Measurements from ENCODE around the gene ZFPL1. TPM values are rescaled to one million over a fixed set of nuclear protein-coding genes. Genes with fewer than 3 reads are reported as not detected.

Gene ZFPL1
- total and polyA plus RNA-seq, 9 of the 15 experiments (the other 6 are each of a cell fraction or from before 2014, with no cell fraction given): 3.7 to 37.5 (median 22.7) TPM

DNA sequence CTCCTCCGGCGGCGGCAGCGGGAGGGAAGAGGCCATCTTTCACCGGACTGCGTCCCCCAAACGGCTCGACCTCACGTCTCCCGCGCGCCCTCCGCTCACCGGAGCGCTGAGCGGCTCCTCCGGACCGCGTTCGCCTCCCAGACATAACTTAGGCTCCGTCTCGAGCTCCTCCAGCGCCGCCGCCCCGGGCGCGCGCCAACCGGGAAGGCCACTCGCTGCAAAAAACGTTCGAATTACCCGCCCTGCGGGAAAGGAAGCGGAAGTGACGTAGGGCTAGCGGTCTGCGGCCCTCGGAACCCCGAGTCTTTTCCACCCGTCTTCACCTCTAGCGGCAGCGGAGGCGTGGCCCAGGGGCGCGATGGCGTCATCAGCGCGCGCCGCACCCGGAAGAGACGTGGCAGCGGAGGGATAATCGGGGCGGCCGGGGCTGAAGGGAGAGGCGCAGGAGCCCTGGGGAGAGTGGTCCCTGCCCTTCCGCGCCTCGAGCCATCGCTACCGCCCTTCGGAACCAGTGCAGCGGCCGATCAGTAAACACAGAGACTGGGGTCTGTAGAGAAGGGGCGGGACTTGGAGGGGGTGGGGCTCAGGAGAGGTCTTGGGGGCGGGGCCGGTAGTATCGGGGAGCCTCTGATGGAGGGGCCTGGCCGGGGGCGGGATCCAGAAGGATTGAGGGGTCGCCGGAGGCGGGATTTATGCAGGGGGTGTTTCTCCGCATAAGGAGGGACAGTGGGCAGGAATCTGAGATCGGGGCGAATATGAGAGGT lies at the start of gene ZFPL1, which contains the start of gene CDCA5 (continued):
- TF ChIP-seq, protein P1, sequence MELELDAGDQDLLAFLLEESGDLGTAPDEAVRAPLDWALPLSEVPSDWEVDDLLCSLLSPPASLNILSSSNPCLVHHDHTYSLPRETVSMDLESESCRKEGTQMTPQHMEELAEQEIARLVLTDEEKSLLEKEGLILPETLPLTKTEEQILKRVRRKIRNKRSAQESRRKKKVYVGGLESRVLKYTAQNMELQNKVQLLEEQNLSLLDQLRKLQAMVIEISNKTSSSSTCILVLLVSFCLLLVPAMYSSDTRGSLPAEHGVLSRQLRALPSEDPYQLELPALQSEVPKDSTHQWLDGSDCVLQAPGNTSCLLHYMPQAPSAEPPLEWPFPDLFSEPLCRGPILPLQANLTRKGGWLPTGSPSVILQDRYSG (tag; conservative IDR thresholded peaks at IDR 0.05; ENCODE audit: low read depth): no peak
- TF ChIP-seq JUND (IDR thresholded peaks at IDR 0.05; ENCODE audit: borderline replicate concordance, low read depth, low read length): peak; percentile 87
- TF ChIP-seq JUND (tag; IDR thresholded peaks at IDR 0.05; ENCODE audit: borderline replicate concordance, low read depth, low read length): peak; percentile 54; the same call in 1 of the 3 replicates
- peak; percentile 54; the same call in 1 of the 2 replicates for TF ChIP-seq ZNF263 (CRISPR knock-in tag; IDR thresholded peaks at IDR 0.05; ENCODE audit: borderline replicate concordance)
- peak; percentile 20; the same call in 1 of the 2 replicates for TF ChIP-seq SMAD3 (CRISPR knock-in tag; conservative IDR thresholded peaks at IDR 0.05)
- TF ChIP-seq ELF2 (CRISPR knock-in tag; IDR thresholded peaks at IDR 0.05): peak; percentile 99
- TF ChIP-seq, protein P2, sequence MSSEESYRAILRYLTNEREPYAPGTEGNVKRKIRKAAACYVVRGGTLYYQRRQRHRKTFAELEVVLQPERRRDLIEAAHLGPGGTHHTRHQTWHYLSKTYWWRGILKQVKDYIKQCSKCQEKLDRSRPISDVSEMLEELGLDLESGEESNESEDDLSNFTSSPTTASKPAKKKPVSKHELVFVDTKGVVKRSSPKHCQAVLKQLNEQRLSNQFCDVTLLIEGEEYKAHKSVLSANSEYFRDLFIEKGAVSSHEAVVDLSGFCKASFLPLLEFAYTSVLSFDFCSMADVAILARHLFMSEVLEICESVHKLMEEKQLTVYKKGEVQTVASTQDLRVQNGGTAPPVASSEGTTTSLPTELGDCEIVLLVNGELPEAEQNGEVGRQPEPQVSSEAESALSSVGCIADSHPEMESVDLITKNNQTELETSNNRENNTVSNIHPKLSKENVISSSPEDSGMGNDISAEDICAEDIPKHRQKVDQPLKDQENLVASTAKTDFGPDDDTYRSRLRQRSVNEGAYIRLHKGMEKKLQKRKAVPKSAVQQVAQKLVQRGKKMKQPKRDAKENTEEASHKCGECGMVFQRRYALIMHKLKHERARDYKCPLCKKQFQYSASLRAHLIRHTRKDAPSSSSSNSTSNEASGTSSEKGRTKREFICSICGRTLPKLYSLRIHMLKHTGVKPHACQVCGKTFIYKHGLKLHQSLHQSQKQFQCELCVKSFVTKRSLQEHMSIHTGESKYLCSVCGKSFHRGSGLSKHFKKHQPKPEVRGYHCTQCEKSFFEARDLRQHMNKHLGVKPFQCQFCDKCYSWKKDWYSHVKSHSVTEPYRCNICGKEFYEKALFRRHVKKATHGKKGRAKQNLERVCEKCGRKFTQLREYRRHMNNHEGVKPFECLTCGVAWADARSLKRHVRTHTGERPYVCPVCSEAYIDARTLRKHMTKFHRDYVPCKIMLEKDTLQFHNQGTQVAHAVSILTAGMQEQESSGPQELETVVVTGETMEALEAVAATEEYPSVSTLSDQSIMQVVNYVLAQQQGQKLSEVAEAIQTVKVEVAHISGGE (CRISPR knock-in tag; IDR thresholded peaks at IDR 0.05): peak; percentile 74 to 96 (median 87); a peak in 5 of 6 replicates
- TF ChIP-seq, protein P3, sequence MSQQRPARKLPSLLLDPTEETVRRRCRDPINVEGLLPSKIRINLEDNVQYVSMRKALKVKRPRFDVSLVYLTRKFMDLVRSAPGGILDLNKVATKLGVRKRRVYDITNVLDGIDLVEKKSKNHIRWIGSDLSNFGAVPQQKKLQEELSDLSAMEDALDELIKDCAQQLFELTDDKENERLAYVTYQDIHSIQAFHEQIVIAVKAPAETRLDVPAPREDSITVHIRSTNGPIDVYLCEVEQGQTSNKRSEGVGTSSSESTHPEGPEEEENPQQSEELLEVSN (IDR thresholded peaks at IDR 0.05; ENCODE audit: borderline replicate concordance in 1 of 2, extremely low read depth in 1 of 2, insufficient read depth in 1 of 2, insufficient read length in 1 of 2, low read depth in 1 of 2, low read length in 1 of 2, poor library complexity in 1 of 2, severe bottlenecking in 1 of 2): peak in 1 of 2 experiments; percentile 43
- TF ChIP-seq NR4A1 (CRISPR knock-in tag; IDR thresholded peaks at IDR 0.05): no peak
- TF ChIP-seq NR4A1 (tag; IDR thresholded peaks at IDR 0.05): no peak
- TF ChIP-seq ZNF324 (CRISPR knock-in tag; IDR thresholded peaks at IDR 0.05): no peak
- TF ChIP-seq RCOR1 (IDR thresholded peaks at IDR 0.05; ENCODE audit: borderline replicate concordance in 1 of 2, low read depth in 2 of 2, low read length in 2 of 2): peak in 1 of 2 experiments; percentile 28; a peak in 1 of 4 replicates
- TF ChIP-seq ZEB2 (IDR thresholded peaks at IDR 0.05): no peak
- TF ChIP-seq NR2F6 (CRISPR knock-in tag; IDR thresholded peaks at IDR 0.05): no peak
- TF ChIP-seq ZNF780A (CRISPR knock-in tag; IDR thresholded peaks at IDR 0.05): no peak
- TF ChIP-seq, protein P4, sequence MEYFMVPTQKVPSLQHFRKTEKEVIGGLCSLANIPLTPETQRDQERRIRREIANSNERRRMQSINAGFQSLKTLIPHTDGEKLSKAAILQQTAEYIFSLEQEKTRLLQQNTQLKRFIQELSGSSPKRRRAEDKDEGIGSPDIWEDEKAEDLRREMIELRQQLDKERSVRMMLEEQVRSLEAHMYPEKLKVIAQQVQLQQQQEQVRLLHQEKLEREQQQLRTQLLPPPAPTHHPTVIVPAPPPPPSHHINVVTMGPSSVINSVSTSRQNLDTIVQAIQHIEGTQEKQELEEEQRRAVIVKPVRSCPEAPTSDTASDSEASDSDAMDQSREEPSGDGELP (CRISPR knock-in tag; IDR thresholded peaks at IDR 0.05; ENCODE audit: borderline replicate concordance): peak; percentile 86
- TF ChIP-seq, protein P5, sequence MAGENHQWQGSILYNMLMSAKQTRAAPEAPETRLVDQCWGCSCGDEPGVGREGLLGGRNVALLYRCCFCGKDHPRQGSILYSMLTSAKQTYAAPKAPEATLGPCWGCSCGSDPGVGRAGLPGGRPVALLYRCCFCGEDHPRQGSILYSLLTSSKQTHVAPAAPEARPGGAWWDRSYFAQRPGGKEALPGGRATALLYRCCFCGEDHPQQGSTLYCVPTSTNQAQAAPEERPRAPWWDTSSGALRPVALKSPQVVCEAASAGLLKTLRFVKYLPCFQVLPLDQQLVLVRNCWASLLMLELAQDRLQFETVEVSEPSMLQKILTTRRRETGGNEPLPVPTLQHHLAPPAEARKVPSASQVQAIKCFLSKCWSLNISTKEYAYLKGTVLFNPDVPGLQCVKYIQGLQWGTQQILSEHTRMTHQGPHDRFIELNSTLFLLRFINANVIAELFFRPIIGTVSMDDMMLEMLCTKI (IDR thresholded peaks at IDR 0.05; ENCODE audit: partially characterized antibody): no peak
- TF ChIP-seq SMAD2 (IDR thresholded peaks at IDR 0.05; ENCODE audit: low read depth, low read length): no peak

Data from K562 (cell line).